HG02759 (cell line): ENCODE results near the gene CASKIN1.
"Not testable (repeated sequence)": the region's sequence is repeated elsewhere in the genome, so short reads cannot be mapped to it uniquely, and the experiment has no call there.

Experiments used
- ATAC-seq: cut with Tn5 transposase; IDR thresholded peaks from one replicate; pipeline ENCODE4 v1.9.1; 2021; ENCODE audit warnings: mild to moderate bottlenecking, moderate library complexity; ENCODE audit not compliant: unreplicated experiment

The CASKIN1 gene, protein sequence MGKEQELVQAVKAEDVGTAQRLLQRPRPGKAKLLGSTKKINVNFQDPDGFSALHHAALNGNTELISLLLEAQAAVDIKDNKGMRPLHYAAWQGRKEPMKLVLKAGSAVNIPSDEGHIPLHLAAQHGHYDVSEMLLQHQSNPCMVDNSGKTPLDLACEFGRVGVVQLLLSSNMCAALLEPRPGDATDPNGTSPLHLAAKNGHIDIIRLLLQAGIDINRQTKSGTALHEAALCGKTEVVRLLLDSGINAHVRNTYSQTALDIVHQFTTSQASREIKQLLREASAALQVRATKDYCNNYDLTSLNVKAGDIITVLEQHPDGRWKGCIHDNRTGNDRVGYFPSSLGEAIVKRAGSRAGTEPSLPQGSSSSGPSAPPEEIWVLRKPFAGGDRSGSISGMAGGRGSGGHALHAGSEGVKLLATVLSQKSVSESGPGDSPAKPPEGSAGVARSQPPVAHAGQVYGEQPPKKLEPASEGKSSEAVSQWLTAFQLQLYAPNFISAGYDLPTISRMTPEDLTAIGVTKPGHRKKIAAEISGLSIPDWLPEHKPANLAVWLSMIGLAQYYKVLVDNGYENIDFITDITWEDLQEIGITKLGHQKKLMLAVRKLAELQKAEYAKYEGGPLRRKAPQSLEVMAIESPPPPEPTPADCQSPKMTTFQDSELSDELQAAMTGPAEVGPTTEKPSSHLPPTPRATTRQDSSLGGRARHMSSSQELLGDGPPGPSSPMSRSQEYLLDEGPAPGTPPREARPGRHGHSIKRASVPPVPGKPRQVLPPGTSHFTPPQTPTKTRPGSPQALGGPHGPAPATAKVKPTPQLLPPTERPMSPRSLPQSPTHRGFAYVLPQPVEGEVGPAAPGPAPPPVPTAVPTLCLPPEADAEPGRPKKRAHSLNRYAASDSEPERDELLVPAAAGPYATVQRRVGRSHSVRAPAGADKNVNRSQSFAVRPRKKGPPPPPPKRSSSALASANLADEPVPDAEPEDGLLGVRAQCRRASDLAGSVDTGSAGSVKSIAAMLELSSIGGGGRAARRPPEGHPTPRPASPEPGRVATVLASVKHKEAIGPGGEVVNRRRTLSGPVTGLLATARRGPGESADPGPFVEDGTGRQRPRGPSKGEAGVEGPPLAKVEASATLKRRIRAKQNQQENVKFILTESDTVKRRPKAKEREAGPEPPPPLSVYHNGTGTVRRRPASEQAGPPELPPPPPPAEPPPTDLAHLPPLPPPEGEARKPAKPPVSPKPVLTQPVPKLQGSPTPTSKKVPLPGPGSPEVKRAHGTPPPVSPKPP (N-terminal part only)

DNA sequence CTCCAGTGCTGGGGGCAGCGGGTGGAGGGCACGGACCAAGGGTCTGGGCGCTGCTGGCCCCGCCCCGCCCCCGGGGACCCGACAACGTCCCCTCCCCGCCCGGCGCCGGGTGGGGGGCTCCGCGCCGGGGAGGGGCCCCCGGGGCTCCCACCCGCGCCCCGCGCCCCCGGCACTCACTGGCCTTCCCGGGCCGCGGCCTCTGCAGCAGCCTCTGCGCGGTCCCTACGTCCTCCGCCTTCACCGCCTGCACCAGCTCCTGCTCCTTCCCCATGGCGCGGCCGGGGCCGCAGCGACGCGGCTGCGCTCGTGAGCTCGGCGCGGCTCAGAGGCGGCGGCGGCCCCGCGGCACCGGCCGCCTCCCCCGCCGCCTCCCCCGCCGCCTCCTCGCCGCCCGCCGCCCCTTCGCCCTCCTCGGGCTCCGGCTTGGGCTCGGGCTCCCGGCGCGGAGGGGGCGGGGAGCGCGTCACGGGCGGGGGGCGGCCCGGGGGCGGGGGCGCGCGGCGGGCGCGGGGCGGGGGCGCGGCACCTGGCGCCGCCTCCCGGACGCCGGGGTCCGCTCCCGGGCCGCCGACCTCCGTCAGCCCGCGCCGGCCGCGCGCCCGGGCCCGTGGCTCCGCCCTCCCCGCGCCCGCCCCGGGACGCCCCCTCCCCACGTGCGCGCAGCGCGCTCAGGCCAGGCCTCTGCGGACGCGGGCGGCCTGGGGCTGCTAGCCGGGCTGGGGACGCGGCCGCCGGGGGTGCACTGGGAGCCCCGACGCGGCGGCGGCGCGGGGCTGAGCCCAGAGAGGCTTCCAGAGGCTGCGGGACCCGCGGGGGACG lies at the start of gene CASKIN1:
CASKIN1 (minus strand) TSS at position 444 of the 819 bp plus-strand sequence; CDS start at position 271, 173 bp downstream.
- no peak for ATAC-seq

DNA sequence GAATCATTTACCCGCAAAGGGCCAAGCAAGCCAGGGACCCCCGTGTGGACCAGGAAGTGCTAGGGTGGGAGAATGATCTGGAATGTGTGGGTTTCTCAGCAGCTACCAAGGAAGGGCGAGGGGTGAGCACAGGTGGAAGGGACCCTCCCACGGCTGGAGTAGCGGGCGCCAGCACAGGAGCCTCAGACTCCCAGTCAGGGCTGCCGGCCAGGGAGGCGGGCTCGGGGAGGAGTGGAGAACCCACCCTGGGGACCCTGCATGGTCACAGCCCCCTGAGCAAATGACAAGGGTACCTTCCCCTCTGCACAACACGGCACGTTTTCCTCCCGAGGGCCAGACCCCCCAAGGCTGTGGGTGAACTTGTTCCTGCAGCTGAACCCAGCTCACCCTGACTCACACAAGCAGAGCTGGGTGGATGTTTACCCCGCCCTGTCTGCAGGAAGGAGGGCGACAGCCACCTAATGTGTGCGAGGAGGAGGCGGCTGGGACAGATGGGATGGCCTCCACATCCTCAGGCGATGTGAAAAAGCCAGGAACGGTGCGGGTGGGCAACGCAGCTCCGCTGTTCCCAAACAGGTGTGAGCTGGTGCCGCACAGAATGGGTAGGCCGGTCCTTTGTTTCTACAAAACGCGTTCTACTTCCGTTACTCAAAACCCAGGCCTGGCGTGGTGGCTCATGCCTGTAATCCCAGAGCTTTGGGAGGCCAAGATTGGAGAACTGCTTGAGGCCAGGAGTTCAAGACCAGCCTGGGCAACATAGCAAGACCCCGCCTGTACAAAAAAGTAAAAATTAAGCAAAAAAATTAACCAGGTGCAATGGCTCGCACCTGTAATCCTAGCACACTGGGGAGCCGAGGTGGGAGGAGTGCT lies 48.8 kb upstream of the CASKIN1 start:
- ATAC-seq, result no peak

DNA sequence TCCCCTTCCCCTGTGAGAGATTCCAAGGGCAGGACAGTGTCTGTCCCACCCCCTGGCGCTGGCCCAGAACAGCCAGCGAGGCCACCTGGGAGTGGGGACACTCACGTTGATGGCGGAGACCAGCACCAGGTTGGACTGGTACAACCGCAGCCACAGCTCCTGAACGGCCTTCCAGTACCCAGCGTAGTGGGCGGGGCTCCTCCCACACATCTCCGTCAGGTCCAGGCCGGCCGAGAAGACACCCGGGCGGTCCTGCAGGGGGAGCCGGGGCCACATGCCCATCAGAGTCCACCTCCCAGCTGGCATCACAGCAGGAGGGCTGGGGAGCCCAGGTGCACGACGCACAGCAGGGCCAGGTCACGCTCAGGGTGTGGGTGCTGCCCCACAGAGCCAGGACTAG lies 47.9 kb upstream of the CASKIN1 start:
- no peak for ATAC-seq

DNA sequence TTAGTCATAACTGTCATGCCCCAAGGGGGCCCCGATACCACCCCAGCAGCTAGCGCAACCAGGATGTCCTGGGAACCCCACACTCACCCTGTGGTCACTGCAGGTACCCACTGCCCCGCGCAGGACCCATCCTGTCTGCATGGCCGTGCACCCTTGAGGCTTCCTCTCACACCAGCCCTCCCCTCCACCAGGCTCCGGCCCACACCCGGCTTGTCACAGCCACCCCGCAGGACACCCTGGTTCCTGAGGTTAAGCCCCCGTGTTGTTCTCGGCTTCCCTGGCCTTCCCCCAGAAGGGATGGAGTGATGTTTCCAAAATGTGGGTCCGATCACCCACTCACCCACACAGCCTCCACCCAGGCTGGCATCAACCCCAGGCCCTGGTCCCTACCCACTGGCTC lies 47.4 kb upstream of the CASKIN1 start:
- no peak for ATAC-seq

DNA sequence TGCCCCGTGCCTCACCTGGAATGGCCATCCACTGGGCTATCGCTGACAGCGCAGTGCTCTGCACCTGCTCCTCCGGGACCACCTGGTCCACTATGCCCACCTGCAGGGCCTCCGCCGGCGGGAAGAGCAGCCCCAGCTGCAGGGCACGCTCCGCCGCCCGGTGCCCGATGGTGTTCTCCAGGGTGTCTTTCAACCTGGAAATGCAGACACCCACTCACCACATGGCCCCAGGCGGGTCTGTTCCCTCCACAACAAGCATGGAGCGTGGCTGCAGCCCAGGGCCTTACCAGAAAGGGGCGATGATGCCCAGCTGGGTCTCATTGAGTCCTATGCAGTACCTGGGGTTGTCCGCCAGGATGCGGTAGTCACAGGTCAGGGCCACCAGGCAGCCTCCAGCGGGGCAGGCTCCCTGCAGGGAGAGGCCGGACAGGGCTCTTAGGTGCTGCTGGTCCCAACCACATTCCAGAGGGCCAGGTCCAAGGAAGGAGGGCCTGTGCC lies 46.7 kb upstream of the CASKIN1 start:
- ATAC-seq, result no peak

DNA sequence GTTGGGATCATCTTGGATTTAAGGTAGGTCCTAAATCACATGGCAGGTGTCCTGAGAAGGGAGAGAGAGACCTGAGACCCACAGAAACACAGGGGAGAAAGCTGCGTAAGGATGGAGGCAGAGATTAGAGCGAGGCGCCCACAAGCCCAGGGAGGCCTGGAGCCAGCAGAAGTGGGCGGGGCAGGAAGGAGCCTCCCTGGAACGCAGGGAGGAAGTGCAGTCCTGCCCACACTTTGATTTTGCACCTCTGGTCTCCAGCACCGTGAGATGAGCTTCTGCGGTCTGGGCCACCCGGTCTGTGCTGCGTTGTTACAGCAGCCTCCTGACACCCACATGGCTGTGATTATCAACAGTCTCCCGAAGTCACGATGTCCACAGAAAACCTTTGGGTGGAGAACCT lies 46.2 kb upstream of the CASKIN1 start:
- no peak for ATAC-seq

DNA sequence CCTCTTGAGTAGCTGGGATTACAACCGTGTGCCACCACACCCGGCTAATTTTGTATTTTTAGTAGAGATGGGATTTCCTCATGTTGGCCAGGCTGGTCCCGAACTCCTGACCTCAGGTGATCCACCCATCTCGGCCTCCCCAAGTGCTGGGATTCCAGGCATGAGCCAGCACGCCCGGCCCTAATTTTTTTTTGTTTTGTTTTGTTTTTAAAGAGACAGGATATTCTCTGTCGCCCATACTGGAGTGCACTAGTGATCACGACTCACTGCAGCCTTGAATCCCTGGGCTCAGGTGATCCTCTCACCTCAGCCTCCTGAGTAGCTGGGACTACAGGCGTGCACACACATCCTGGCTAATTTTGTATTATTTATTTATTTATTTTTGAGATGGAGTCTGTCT lies 43.9 kb upstream of the CASKIN1 start:
- not testable (repeated sequence) for ATAC-seq

DNA sequence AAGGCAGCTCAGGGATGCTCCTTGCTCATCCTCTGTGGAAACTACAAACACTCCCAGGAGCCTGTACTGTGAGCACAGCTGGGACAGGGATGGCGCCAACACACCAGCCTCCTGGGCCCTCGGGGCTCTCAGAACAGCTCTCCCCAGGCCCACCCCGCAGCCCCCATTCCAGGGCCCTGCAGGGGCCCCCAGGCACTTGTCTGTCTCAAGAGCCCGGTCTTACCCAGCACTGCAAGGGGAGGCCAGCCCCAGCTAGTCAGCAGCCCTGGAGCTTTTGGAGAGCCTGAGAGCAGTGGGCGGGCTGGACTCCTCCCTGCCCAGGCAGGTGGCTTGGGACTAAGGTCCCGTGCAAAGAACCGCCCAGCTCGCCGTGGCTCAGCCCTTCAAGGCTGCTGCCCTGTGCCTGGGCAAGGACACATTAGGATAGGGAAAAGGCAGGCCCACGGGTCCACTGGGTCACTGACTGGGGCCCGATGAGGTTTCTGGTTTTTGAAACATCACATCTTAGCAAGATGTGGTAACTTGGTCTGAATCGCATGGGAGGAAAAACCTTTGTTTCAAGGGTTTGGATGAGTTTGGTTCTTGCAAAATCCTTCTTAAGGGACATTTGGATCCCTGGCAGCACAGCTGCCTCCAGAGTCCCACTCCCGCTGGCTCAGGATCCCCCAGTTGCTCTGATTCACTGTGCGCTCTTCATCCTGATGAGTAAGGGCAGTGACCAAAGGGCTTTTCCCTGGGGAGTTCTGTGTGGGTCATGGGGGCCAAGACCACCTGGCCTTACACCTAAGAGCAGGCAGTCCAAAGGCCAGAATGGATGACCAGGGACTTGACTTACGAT lies 42.7 kb upstream of the CASKIN1 start:
- no peak for ATAC-seq

DNA sequence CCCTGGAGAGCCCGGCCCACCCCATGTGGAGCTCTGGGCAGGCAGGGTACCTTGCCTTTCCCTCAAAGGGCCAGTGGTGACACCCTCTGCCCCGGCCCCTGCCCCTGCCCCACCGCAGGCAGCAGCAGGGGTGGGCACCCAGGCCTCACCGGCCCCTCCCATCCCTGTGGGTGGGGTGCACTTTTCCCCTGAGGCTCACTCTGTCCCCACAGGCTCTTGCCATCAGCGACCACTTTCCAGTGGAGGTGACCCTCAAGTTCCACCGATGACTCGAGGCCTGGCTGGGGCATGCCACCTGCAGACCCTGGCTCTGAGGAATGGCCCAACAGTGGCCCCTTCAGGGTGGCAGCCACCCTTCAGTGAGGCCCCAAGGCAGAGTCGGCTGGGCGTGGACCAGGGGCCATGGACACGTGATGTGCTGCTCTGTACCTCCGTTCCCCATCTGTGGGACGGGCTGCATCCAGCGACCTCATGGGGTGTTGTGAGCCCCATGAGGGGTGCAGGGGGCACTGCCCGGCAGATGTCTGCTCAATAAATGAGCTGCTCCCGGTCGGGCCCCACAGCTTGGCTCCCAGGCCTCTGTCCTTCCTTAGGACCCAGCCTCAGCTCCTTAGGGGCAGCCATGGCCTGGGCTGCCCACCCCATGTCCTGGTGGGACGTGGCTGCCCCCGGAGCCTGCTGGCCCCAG lies 41.9 kb upstream of the CASKIN1 start:
- no peak for ATAC-seq

DNA sequence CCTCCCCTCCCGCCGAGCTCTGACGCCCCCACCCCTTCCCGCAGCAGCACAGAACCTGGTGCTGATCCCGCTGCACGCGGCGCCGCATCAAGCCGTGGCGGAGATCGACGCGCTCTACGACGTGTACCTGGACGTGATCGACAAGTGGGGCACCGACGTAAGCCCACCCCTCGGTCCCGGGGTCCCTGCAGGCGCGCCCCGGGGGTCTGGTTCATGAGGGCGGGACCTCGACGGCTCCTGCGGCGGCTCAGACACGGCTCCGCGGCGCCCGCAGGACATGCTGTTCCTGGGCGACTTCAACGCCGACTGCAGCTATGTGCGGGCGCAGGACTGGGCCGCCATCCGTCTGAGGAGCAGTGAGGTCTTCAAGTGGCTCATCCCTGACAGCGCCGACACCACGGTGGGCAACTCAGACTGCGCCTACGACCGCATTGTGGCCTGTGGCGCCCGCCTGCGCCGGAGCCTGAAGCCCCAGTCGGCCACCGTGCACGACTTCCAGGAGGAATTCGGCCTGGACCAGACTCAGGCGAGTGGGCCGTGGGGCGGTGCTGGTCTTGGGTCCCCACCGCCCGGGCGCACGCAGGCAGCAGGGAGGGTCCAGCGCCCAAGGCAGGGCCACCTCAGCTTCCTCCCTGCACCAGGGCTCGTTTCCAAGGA lies 41.2 kb upstream of the CASKIN1 start:
- ATAC-seq, result no peak

DNA sequence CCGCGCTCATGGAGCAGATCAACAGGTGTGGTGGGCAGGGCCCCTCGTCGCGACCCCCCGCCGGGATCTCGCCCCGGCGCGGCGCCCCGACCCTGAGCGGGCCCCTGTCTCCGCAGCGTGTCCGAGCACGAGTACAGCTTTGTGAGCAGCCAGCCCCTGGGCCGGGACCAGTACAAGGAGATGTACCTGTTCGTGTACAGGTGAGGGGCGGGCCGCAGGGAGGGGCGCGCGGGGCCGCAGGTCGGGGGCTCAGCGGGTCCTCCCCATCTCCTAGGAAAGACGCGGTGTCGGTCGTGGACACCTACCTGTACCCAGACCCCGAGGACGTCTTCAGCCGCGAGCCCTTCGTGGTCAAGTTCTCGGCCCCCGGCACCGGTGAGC lies 40.7 kb upstream of the CASKIN1 start:
- no peak for ATAC-seq

DNA sequence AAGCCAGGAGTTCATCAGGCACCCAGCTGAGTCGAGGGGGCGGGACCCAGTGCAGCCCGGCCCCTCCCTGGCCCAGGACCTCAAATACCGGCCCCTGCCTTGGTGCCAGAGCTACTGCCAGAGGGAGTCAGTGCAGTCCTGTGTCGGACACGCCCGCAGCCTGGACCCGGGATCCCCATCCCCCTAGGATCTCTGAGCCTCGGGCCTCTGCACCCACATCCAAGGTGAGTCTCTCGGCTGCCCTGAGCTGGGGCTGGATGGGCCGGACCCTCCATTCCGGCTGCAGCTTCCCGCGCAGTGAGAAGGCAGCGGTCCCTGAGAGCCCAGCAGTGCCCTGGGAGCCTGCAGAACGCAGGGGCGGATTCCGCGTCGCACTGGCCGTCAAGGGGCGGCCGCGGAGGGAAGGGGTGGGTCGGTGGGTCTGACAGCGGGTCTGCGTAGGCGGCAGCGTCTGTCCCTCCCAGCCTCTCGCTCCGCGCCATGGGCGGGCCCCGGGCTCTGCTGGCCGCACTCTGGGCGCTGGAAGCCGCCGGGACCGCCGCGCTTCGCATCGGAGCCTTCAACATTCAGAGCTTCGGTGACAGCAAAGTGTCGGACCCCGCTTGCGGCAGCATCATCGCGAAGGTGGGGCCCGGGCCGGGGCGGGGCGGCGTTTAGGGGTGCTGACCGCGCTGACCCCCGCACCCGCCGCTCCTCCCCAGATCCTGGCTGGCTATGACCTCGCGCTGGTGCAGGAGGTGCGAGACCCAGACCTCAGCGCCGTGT lies 40.1 kb upstream of the CASKIN1 start, which contains the start of gene DNASE1L2:
DNASE1L2 (plus strand) TSS at position 108 of the 765 bp plus-strand sequence; CDS start at position 481, 373 bp downstream.
- ATAC-seq, result no peak

DNA sequence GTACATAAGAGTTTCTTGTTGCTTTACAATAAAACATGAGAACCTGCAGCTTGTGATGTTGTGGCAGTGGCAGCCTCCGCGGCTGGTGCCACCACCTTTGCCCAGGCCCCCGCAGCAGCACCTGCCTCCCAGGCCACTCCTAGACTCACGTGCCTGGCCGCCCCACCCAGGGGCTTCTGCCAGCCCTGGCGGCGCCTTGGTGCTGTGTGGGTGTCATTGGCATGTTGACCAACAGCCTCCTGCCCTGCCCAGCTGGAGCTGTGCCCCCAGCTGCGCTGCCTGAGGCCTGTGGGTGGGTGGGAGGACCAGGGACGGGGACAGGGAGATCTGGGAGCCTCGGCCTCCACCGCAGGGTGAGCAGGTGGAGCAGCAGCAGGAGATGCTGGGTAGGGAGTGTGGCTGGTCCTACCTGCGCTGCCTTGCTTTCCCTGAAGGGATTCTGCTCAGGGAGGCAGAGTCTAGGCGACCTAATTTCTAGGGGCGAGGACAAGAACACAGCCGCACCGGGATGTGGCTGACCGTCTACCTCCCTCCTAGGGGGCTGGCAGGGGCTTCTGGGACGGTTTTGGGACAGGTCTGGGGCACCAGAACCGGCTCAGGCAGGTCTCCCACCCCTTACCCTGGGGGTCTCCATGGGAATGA lies 39.4 kb upstream of the CASKIN1 start:
- no peak for ATAC-seq

DNA sequence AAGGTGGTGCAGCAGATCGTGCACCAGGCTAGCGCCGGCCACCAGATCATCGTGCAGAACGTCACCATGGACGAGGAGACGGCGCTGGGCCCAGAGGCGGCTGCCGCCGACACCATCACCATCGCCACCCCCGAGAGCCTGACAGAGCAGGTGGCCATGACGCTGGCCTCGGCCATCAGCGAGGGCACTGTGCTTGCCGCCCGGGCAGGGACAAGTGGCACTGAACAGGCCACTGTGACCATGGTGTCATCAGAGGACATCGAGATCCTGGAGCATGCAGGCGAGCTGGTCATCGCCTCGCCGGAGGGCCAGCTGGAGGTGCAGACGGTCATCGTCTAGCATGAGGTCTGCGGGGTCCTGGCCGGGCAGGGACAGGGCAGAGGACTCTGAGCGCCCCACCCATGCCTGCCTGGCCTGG lies 38.8 kb upstream of the CASKIN1 start:
- no peak for ATAC-seq

DNA sequence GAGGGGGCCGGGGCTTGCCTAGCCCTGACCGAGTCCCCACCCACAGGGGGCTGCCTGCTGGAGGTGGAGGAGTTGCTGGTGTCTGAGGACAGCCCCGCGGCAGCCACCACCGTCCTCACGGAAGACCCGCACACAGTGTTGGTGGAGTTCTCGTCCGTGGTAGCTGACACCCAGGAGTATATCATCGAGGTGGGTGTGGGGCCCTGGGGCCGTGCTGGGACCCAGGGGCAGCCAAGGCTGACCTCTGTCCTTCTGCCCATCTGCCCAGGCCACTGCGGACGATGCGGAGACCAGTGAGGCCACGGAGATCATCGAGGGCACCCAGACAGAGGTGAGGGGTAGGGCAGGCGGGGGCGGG lies 38.4 kb upstream of the CASKIN1 start:
- no peak for ATAC-seq
